ENCODE results near the gene ZNF469.

GRCh38 chr16:88422733-88423447, 40.1 kb downstream of the ZNF469 start:
- TF ChIP-seq ATF3 (CRISPR knock-in tag; conservative IDR thresholded peaks at IDR 0.05) (no peak), CTCF (IDR thresholded peaks at IDR 0.05) (no peak), NR1H2 (CRISPR knock-in tag; IDR thresholded peaks at IDR 0.05) (no peak), USF2 (CRISPR knock-in tag; IDR thresholded peaks at IDR 0.05) (no peak), HMGXB4 (CRISPR knock-in tag; IDR thresholded peaks at IDR 0.05) (no peak), PRDM15 (CRISPR knock-in tag; IDR thresholded peaks at IDR 0.05) (no peak), NFYB (CRISPR knock-in tag; conservative IDR thresholded peaks at IDR 0.05; ENCODE audit: low read depth) (no peak), ZBTB21 (CRISPR knock-in tag; IDR thresholded peaks at IDR 0.05; ENCODE audit: borderline replicate concordance) (no peak), JUN (CRISPR knock-in tag; IDR thresholded peaks at IDR 0.05) (no peak), MAX (CRISPR knock-in tag; IDR thresholded peaks at IDR 0.05) (no peak), FOXP4 (CRISPR knock-in tag; IDR thresholded peaks at IDR 0.05) (no peak), KAT7 (CRISPR knock-in tag; IDR thresholded peaks at IDR 0.05; ENCODE audit: borderline replicate concordance) (no peak)

Measured in WTC11 (cell line).